ENCODE measurements around the gene COX4I1.
"Not testable (repeated sequence)": the region's sequence is repeated elsewhere in the genome, so short reads cannot be mapped to it uniquely, and the experiment has no call there.

Gene COX4I1

GRCh38 chr16:85824161-85825135 lies 25.0 kb downstream of the COX4I1 start:
- no peak for DNase-seq (ENCODE audit: low spot score)

DNA sequence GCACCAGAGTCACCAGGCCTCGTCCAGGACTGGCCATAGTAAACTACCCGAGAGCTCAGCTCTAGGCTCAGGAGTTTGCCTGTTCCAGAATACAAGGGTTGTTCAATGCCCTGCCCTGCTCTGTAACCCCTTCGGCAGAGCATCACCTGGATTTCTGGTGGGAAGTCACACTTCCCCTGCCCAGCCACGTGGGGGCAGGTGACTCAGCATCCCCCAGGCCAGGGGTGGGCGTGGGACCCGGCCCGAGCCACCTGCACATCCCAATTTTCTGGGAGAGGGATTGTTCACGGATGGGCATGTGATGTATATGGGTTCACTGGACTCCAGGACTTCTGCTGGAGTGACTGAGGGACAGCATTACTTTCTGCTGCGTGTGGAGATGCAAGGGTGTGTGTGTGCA lies 25.8 kb downstream of the COX4I1 start:
- DNase-seq (ENCODE audit: low spot score) = no peak

DNA sequence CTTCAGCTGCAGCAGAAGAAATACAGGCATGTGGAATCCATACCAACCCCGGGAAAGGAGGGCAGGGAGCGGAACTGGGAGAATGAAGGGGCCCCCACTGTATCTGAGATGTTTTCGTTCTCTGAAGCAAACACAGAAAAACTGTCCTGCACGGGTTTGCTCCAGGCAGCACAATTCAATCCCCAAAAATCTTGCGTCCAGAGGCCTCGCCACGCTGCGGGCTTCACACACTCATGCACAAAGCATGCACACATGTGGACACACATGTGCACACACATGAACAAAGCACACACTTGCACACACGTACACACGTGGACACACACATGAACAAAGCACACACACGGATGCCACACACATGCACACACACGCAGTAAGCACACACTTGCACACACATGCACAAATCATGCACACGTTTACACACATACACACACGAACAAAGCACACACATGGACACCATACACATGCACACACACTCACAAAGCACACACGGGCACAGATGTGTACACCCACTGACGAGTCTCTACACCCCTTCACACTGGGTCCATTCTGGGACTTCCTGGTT lies 27.3 kb downstream of the COX4I1 start:
- DNase-seq (ENCODE audit: low spot score) = no peak

GRCh38 chr16:85828166-85828565 lies 28.7 kb downstream of the COX4I1 start:
- DNase-seq (ENCODE audit: low spot score) = no peak

DNA sequence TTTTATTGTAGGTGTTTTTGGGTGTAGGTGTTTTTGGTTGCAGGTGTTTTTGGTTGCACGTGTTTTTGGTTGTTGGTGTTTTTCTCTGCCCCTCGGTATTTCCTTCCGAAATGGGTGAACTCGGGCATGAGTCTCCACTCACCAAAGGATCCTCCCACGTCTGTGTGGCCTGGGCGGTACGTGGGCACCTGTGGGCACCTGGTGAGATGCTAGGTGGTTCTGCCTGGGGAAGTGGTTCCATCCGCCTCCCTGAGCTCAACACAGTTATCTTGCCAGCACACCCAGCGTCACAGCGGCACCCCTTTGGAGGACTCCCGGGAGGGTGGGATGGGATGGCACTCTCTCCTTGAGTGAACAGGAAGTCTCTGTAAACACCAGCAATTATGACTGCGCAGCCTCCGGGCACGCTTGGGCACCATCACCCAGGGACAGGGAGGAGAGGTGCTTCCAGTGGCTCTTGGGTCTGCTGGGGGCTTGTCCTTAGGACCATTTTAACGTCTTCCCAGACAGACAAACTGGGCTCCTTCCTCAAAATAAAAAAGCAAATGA lies 29.8 kb downstream of the COX4I1 start:
- DNase-seq (ENCODE audit: low spot score) = no peak

DNA sequence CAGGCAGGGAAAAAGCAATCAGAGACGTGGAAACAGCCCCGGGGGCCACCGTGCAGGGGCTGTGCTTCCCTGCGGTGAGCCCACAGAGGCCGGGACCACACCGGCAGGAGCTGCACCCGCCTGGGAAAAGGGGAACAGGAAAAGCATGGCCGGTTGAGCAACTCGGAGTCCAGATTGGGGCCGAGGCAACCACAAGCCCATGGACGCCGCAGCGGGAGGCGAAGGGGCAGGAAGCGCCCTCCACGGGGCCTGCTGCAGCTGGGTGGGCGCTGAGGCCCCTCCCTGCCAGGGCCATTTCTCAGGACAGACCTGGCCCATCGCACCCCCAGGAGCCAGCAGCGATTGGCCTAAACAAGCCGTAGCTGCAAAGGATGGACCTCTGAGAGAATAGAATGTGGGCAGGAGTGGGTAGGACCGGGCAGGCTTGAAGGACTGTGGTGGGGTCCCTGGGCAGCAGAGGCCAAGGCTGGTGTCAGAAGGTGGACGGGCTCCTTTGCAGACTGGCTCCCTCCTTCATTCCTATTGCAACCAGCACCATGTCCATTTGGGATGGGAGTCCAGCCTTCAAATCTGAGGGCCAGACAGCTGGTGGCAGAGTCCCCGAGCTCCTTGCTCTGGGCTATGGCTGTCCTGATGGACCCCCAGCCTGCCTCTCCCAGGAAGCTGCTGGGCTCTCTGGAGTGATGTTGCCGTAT lies 30.4 kb downstream of the COX4I1 start:
- DNase-seq (ENCODE audit: low spot score) = no peak

DNA sequence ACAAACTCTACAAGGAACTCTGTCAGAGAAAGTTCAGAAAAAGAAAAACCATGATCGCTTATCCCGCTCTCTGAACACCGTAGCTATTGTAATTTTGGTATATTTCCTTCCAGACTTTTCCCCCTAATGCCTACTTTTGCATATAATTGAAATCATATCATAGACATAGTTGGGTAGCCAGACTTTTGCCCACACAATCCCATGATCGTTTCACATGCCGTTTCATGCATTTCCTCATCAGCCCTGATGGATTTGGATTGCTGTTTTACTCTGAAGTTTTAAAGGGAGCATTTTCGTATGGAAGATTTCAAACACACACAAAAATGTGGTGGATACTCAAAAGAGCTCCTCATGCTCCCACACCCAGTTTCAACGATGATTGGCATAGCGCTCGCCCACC lies 31.3 kb downstream of the COX4I1 start:
- DNase-seq (ENCODE audit: low spot score) = no peak

DNA sequence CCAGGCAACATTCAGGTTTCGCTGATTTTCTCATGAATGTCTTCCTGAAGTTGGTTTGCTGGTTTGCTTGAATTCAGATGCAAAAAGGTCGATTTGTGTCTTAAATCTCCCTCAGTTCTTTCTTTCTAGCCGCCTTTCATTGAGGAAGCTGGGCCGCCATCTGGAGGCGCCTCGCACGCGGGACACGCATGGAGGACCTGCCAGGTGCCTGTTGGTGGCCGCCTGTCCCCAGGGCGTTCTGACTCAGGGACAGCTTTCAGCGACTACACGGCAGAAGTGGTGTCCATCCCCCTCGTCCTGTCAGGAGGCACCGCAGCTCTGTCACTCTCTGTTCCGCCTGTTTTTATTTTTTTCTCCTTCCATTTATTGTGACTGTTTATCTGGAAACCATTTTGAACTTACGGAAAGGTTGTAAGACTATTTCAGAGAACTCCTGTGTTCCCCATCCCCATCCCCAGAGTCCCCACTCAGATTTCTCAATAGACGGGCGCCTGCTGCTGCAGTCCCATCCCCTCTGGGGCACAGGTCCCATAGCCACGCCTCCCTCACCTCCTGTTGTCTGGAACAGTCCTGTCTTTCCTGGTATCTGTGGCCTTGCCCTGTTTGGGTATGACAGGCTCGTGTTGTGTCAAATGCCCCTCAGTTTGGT lies 33.2 kb downstream of the COX4I1 start:
- DNase-seq (ENCODE audit: low spot score) = no peak

DNA sequence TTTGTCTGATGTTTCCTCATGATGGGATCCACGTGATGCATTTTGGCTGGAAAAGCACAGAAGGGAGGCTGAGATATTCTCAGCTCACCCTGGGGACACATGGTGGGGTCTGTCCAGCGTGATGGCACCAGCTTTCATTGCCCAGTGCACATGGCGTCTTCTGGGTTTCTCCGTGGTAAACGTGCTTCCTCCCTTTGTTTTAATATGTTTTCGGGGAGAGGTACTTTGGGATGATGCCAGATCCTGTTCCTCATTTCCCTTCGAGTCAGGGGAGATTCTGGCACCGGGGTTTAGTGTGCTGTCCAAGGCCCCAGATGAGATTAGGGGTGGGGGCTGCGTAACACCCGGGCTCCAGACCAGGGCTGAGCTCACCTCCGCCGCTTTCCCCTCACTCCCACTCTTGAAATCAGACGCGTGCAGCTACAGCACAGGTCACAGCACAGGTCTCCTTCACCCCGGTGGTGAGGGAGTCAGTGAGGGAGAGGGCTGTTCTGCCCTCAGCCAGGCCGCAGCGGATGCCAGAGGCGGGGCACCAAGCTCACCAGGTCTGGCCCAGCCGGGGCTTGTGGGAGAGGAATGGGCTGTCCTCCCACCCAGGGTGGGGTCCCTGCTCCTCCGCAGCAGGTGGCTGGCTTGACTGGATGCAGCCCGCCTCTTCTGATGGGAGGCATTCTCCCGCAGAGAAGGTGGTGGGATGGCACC lies 33.9 kb downstream of the COX4I1 start:
- DNase-seq (ENCODE audit: low spot score) = no peak

- no peak for DNase-seq (ENCODE audit: low spot score)
Observed at GRCh38 chr16:85834741-85835140, 35.2 kb downstream of the COX4I1 start.

- DNase-seq (ENCODE audit: low spot score) = no peak
Observed at GRCh38 chr16:85835227-85835751, 35.8 kb downstream of the COX4I1 start.

GRCh38 chr16:85835956-85836705 lies 36.6 kb downstream of the COX4I1 start:
- no peak for DNase-seq (ENCODE audit: low spot score)

DNA sequence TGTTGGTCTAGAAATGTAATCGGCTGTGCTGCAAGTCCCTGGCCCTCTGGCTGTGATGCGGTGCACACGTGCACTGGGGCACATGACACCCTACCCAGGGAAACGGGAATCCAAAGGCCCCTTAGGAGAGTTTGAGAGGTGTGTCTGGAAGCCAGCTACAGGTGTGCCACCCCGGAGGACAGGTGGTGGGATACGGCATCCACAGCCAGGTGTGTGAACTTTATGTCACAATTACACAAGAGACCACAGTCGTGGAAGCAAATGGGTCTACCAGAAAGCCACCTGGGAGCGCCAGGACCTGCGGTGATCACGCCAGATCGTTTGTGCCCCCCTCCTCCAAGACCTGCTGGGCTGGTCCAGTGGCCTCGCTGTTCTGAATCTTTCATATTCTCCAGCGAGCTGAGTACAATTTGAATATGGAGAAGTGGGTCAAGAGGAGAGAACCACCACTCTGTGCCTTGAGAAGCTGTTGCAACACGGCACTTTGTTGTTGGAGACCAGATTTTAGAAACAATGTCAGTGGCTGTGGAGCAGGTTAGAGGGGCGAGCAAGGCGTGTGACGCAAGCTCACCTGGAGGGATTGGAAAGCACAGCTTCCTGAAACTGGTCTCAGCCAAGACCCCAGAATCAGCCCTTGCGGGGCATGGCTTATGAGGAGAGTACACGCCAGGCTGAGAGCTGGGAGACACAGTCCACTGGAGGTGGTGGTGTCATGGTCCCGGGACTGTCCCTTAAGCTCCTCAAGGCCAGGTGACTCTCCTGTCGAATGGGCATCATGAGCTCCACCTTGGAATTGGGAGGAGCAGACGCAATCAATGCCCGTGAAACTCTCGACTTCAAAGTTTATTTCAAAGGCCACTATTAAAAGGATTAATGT lies 37.4 kb downstream of the COX4I1 start:
- no peak for DNase-seq (ENCODE audit: low spot score)

- DNase-seq (ENCODE audit: low spot score) = not testable (repeated sequence)
Observed at GRCh38 chr16:85837654-85838053, 38.2 kb downstream of the COX4I1 start.

GRCh38 chr16:85838381-85838780 lies 38.9 kb downstream of the COX4I1 start:
- no peak for DNase-seq (ENCODE audit: low spot score)

DNA sequence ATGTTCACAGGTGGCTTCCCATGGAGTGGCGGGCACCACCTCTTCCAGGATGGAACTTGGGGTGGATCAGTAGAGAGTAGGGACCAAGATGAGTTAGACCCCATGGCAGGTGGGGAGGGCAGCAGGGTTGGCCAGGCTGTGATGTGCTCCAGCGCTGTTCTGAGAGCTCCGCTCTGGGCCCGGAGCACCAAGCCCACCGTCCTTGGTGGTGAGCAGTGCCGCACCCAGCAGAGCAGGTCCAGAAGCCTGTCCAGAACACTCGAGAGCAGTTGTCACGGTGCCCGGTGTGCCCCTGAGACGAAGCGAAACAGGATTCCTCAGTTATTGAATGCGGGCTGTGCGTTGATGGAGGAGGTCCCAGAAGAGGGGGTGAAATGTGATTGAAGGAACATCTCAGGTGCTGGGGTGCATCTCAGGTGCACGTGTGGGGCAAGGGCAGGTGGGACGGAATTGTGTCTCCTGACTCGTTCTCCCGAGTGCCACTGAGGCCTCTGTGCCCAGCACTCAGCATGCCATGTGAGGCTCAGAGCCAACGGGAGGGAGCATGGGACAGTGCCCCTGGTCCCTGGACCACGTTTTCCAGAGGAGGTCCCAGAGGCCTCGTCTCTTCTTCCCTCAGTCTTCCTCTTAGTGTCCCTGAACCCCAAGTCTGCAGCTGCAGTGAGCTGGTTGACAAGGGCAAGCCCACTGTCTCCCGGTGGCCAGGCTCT lies 39.5 kb downstream of the COX4I1 start:
- no peak for DNase-seq (ENCODE audit: low spot score)

- DNase-seq (ENCODE audit: low spot score) = no peak
Observed at GRCh38 chr16:85839681-85840240, 40.3 kb downstream of the COX4I1 start.

DNA sequence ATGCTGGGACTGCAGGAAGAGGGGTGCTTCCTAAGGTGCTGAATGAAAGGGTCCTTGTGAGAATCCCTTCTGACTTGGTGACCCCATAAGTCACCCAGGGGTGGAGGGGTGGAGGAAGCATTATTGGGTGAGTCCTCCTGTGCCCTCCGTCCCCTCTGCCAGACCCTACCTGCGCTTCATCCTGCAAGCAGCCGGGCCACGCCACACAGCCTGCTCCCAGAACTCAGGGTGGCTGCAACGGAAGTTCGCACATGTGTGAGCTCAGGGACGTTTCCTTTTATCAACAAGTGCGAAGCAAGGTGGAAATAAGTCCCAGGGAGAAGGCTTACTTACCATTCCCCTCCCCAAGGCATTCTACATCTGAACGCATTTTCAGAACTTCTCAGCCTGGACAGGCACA lies 40.9 kb downstream of the COX4I1 start:
- no peak for DNase-seq (ENCODE audit: low spot score)

GRCh38 chr16:85840801-85841200 lies 41.3 kb downstream of the COX4I1 start:
- DNase-seq (ENCODE audit: low spot score) = no peak
